Endothelial cell of umbilical vein (primary cell): ENCODE measurements around the gene HNRNPLL. TPM values are rescaled to one million over a fixed set of nuclear protein-coding genes. Genes with fewer than 3 reads are reported as not detected.

Source experiments
- BruUV-seq: library from RNA; stranded (reverse); fragments of 400-500 nt; replicated peaks from 2 replicates; lab custom pipeline; 2021; lab: Mats Ljungman, UMichigan
- CTCF ChIA-PET: fragments of 300-600, 350-600 bp; sonication (Branson Sonifier 250); formaldehyde crosslinking; loops from one replicate; lab custom pipeline; 2021; ENCODE audit warnings: antibody characterized with exemption, inconsistent platforms; lab: Charles Lee
- POLR2A ChIA-PET: fragments of 300-600, 350-600 bp; sonication (Branson Sonifier 250); formaldehyde crosslinking; loops from one replicate; lab custom pipeline; 2021; ENCODE audit warnings: antibody characterized with exemption, inconsistent platforms; lab: Charles Lee
- DNase-seq: peaks from one replicate; pipeline ENCODE4 v3.0.0-alpha.2; 2011; ENCODE audit warnings: low read depth, low spot score
- FAIRE-seq: peaks from 2 replicates; lab custom pipeline; 2011; peaks lifted over from hg19 to GRCh38; lab: Jason Lieb, UNC
- H2AFZ ChIP-seq: 2 replicates; pipeline ENCODE4 v1.6.0; 2012; ENCODE audit warnings: low read depth, low read length, control low read depth, inconsistent platforms
- H3K27ac ChIP-seq: 2 replicates; pipeline ENCODE4 v1.5.1; 2011; ENCODE audit warnings: low read depth, mild to moderate bottlenecking, control low read depth, low read length, moderate library complexity; ENCODE audit not compliant: insufficient read depth
- H3K27me3 ChIP-seq, 2 experiments: 2 replicates each; pipeline versions ENCODE4 v1.6.0 to v1.6.1; 2011; ENCODE audit warnings: low read length in 2 of 2, mixed read lengths in 1 of 2; ENCODE audit not compliant: control insufficient read depth in 2 of 2, insufficient read depth in 2 of 2
- H3K36me3 ChIP-seq, 2 experiments: 2 replicates in 1 of 2; 3 replicates in 1 of 2; pipeline ENCODE4 v1.5.1; 2011; ENCODE audit warnings: low read length in 2 of 2, mild to moderate bottlenecking in 1 of 2, moderate library complexity in 1 of 2; ENCODE audit not compliant: control insufficient read depth in 2 of 2, insufficient read depth in 2 of 2; ENCODE audit errors: extremely low read depth in 1 of 2
- H3K4me1 ChIP-seq: 3 replicates; pipeline ENCODE4 v1.5.1; 2011; ENCODE audit warnings: mild to moderate bottlenecking, low read length; ENCODE audit not compliant: control insufficient read depth, insufficient read depth; ENCODE audit errors: extremely low read depth
- H3K4me2 ChIP-seq: 2 replicates; pipeline ENCODE4 v1.6.1; 2011; ENCODE audit warnings: low read length, control low read depth, mixed read lengths; ENCODE audit not compliant: insufficient read depth
- H3K4me3 ChIP-seq, 3 experiments: fragments of 200-600 bp in 1 of 3; sonication (generic), shearing (Covaris generic) in 1 of 3; replicated peaks in 1 of 3; 2 replicates each; pipeline ENCODE4 v1.5.1; 2011 to 2016; ENCODE audit warnings: control low read depth in 3 of 3, low read length in 3 of 3, mild to moderate bottlenecking in 2 of 3, inconsistent platforms in 1 of 3, low read depth in 1 of 3, moderate library complexity in 1 of 3; ENCODE audit not compliant: insufficient read depth in 1 of 3
- H3K79me2 ChIP-seq: 2 replicates; pipeline ENCODE4 v1.6.0; 2012; ENCODE audit warnings: low read length, inconsistent platforms; ENCODE audit not compliant: control insufficient read depth, insufficient read depth
- H3K9ac ChIP-seq: replicated peaks from 2 replicates; pipeline ENCODE3; 2011; ENCODE audit warnings: low read length, control low read depth; ENCODE audit not compliant: insufficient read depth; ENCODE audit errors: extremely low read depth
- H3K9me1 ChIP-seq: replicated peaks from 3 replicates; pipeline ENCODE4 v1.6.0; 2011; ENCODE audit warnings: mild to moderate bottlenecking, low read length; ENCODE audit not compliant: control insufficient read depth, insufficient read depth; ENCODE audit errors: extremely low read depth
- H3K9me3 ChIP-seq: replicated peaks from 2 replicates; pipeline ENCODE4 v1.5.1; 2012; ENCODE audit warnings: low read length, inconsistent platforms; ENCODE audit not compliant: control insufficient read depth, insufficient read depth
- H4K20me1 ChIP-seq: replicated peaks from 2 replicates; pipeline ENCODE3; 2011; ENCODE audit warnings: mild to moderate bottlenecking, low read length; ENCODE audit not compliant: control insufficient read depth, insufficient read depth; ENCODE audit errors: extremely low read depth
- EZH2 ChIP-seq: IDR thresholded peaks from 2 replicates; pipeline ENCODE4 v1.6.1; 2012; ENCODE audit warnings: borderline replicate concordance, low read depth, mild to moderate bottlenecking, moderate library complexity, low read length, inconsistent platforms; ENCODE audit not compliant: severe bottlenecking
- FOS ChIP-seq: IDR thresholded peaks from 2 replicates; pipeline ENCODE4 v1.6.1; 2011; ENCODE audit warnings: mild to moderate bottlenecking, low read length, moderate library complexity, borderline replicate concordance; ENCODE audit not compliant: insufficient read depth
- GATA2 ChIP-seq: IDR thresholded peaks from 2 replicates; pipeline ENCODE4 v1.7.0; 2011; ENCODE audit warnings: low read depth, mild to moderate bottlenecking, moderate library complexity, mixed read lengths, low read length; ENCODE audit not compliant: insufficient read length, insufficient read depth
- MYC ChIP-seq: IDR thresholded peaks from one replicate; pipeline ENCODE4 v1.6.1; 2011; ENCODE audit warnings: mild to moderate bottlenecking, low read depth, low read length
- POLR2A ChIP-seq: IDR thresholded peaks from 2 replicates; pipeline ENCODE4 v1.6.1; 2012; ENCODE audit warnings: low read depth, mild to moderate bottlenecking, control low read depth, low read length
- POLR2AphosphoS5 ChIP-seq: IDR thresholded peaks from 2 replicates; pipeline ENCODE4 v1.6.1; 2012; ENCODE audit warnings: low read depth, mild to moderate bottlenecking, control low read depth, low read length, moderate library complexity; ENCODE audit not compliant: insufficient read depth
- dilution Hi-C: fragments of 300-500 bp; cut with MboI; formaldehyde crosslinking; loops from one replicate; pipeline ENCODE4 v1.15.0; 2019; ENCODE audit warnings: low sequenced_read_pairs; ENCODE audit not compliant: extremely low pct_ligation_motif_present
- intact Hi-C: fragments of 100-400 bp; cut with micrococcal nuclease; formaldehyde crosslinking; loops from one replicate; pipeline ENCODE4 v1.10.0; 2022
- polyA plus RNA-seq, 4 experiments: library from polyadenylated mRNA; depleted of rRNA in 3 of 4; stranded (reverse) in 3 of 4; unstranded in 1 of 4; fragments of >200 nt; gene quantifications; 2 replicates each; pipeline versions ENCODE4 v1.2.1 to v1.2.3, GENCODE V29; 2011 to 2012; ENCODE audit warnings: missing spikeins in 1 of 4
- total RNA-seq: library from RNA; stranded (reverse); gene quantifications from 2 replicates; pipeline ENCODE4 v1.2.3, GENCODE V29; 2021
- TF ChIP-seq, protein P1 (sequence below): IDR thresholded peaks from 2 replicates; pipeline ENCODE4 v1.6.1; 2011; ENCODE audit not compliant: insufficient read depth, insufficient read length
- TF ChIP-seq, protein P2 (sequence below), 2 donors: IDR thresholded peaks; 1 replicate in 1 of 2; 2 replicates in 1 of 2; pipeline ENCODE4 v1.5.1; 2011; ENCODE audit warnings: low read length in 2 of 2, mild to moderate bottlenecking in 2 of 2, moderate library complexity in 2 of 2, control low read depth in 1 of 2, inconsistent platforms in 1 of 2, low read depth in 1 of 2; ENCODE audit not compliant: insufficient read depth in 1 of 2; ENCODE audit errors: extremely low read depth in 1 of 2

Gene HNRNPLL
- total and polyA plus RNA-seq, 2 donors (not counting 3 experiments of a cell fraction or from before 2014, with no cell fraction given), result 19.8 to 56.2 TPM

DNA sequence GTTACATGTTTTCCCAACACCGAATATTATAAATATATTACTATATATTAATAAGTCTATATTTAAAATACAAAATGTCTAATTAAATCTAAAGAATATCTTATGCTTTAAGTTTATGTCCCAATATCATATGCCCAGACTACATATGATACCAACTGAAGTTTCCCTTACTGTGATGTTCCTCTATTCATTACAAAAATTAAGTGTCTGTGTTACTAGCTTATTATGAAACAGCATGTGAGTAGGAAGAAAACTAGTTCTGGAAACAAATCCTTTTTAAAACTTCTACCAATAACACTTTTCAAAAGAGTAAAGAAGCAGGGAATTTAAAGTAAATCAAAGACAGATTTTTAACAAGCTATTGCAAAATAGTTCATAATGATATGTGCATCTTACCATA lies 17.8 kb downstream of the HNRNPLL start:
- peaks cover 5% of the 10 kb centered on the region for H3K4me1 ChIP-seq
- TF ChIP-seq, protein P1, sequence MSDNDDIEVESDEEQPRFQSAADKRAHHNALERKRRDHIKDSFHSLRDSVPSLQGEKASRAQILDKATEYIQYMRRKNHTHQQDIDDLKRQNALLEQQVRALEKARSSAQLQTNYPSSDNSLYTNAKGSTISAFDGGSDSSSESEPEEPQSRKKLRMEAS, result no peak
- no peak for TF ChIP-seq MYC
- TF ChIP-seq EZH2, result no peak
- TF ChIP-seq, protein P2, sequence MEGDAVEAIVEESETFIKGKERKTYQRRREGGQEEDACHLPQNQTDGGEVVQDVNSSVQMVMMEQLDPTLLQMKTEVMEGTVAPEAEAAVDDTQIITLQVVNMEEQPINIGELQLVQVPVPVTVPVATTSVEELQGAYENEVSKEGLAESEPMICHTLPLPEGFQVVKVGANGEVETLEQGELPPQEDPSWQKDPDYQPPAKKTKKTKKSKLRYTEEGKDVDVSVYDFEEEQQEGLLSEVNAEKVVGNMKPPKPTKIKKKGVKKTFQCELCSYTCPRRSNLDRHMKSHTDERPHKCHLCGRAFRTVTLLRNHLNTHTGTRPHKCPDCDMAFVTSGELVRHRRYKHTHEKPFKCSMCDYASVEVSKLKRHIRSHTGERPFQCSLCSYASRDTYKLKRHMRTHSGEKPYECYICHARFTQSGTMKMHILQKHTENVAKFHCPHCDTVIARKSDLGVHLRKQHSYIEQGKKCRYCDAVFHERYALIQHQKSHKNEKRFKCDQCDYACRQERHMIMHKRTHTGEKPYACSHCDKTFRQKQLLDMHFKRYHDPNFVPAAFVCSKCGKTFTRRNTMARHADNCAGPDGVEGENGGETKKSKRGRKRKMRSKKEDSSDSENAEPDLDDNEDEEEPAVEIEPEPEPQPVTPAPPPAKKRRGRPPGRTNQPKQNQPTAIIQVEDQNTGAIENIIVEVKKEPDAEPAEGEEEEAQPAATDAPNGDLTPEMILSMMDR (IDR thresholded peaks at IDR 0.05; ENCODE audit: extremely low read depth in 1 of 2, insufficient read depth in 1 of 2, low read depth in 1 of 2, low read length in 2 of 2), result no peak
- no peak for TF ChIP-seq FOS
- no peak for TF ChIP-seq GATA2
- no peak for TF ChIP-seq POLR2AphosphoS5
- TF ChIP-seq POLR2A, result no peak
- ChIA-PET POLR2A (no interaction called here), CTCF (no interaction called here)
- no peak overlapping the region for H3K27ac ChIP-seq
- H3K36me3 ChIP-seq, result peaks cover 2 to 18% of the 10 kb centered on the region in 2 experiments
- peaks cover 47% of the 10 kb centered on the region for H3K79me2 ChIP-seq
- H3K27me3 ChIP-seq, result no peaks in the 10 kb centered on the region
- H3K9ac ChIP-seq, result no peak overlapping the region
- no peaks in the 10 kb centered on the region for H4K20me1 ChIP-seq
- no peak for FAIRE-seq
- no peaks in the 10 kb centered on the region for H3K9me1 ChIP-seq
- no TSS peak for BruUV-seq
- dilution Hi-C loops (no loop called here), intact Hi-C loops (loop anchor here (5.0 kb wide), 1 partner anchor 268 kb away; no protein-coding TSS in a partner anchor)
- no peak for DNase-seq
- no peak overlapping the region for H3K4me3 ChIP-seq
- no peak overlapping the region for H3K4me2 ChIP-seq
- H2AFZ ChIP-seq, result no peak overlapping the region
- no peaks in the 10 kb centered on the region for H3K9me3 ChIP-seq
